GM12878 (cell line): ENCODE measurements around the gene TRAPPC3. TPM values are rescaled to one million over a fixed set of nuclear protein-coding genes. Genes with fewer than 3 reads are reported as not detected.

Experiments
- ATAC-seq: fragments of 200-7000 bp; cut with Tn5 transposase; 3 replicates; pipeline ENCODE4 v1.9.1; 2020; ENCODE audit warnings: mild to moderate bottlenecking, moderate library complexity
- BruUV-seq: library from RNA; stranded (reverse); fragments of 400-500 nt; replicated peaks from 2 replicates; lab custom pipeline; 2021; lab: Mats Ljungman, UMichigan
- CTCF ChIA-PET: fragments of 300-600 bp; sonication (Branson Sonifier 250); formaldehyde crosslinking; extraction: SDS; loops from one replicate; lab custom pipeline; 2021; ENCODE audit warnings: inconsistent platforms; lab: Yijun Ruan, JAX
- POLR2A ChIA-PET: fragments of 350-600 bp; formaldehyde crosslinking; extraction: SDS; loops from one replicate; lab custom pipeline; 2021; ENCODE audit warnings: inconsistent platforms; lab: Charles Lee
- RAD21 ChIA-PET: fragments of 300-600 bp; sonication (Branson Sonifier 250); formaldehyde crosslinking; loops from one replicate; lab custom pipeline; 2023; ENCODE audit warnings: antibody characterized with exemption; ENCODE audit not compliant: unreplicated experiment; lab: Charles Lee
- SMC1A ChIA-PET: fragments of 300-600 bp; sonication (Branson Sonifier 250); formaldehyde crosslinking; loops from one replicate; lab custom pipeline; 2023; ENCODE audit not compliant: unreplicated experiment, uncharacterized antibody; lab: Charles Lee
- DNase-seq: peaks from one replicate; pipeline ENCODE4 v3.0.0-alpha.2; 2011; ENCODE audit warnings: low read depth, low spot score
- FAIRE-seq: peaks from 3 replicates; lab custom pipeline; 2011; peaks lifted over from hg19 to GRCh38; lab: Jason Lieb, UNC
- H2AFZ ChIP-seq: 2 replicates; pipeline ENCODE4 v1.6.0; 2011; ENCODE audit warnings: low read depth, low read length, control low read depth; ENCODE audit not compliant: control insufficient read depth
- H3K27ac ChIP-seq: 2 replicates; pipeline ENCODE4 v1.5.1; 2011; ENCODE audit warnings: control low read depth; ENCODE audit not compliant: control insufficient read depth, insufficient read depth
- H3K27me3 ChIP-seq, 2 experiments: replicated peaks in 1 of 2; 2 replicates each; pipeline versions ENCODE4 v1.6.0 to v1.6.1; 2011; ENCODE audit warnings: low read length in 1 of 2; ENCODE audit not compliant: control insufficient read depth in 2 of 2, insufficient read depth in 2 of 2
- H3K36me3 ChIP-seq, 2 experiments: 2 replicates each; pipeline ENCODE4 v1.5.1; 2011; ENCODE audit warnings: low read length in 1 of 2; ENCODE audit not compliant: control insufficient read depth in 2 of 2, insufficient read depth in 2 of 2
- H3K4me1 ChIP-seq: 2 replicates; pipeline ENCODE4 v1.6.1; 2011; ENCODE audit warnings: mild to moderate bottlenecking, low read length, moderate library complexity, mixed read lengths; ENCODE audit not compliant: control insufficient read depth, insufficient read depth
- H3K4me2 ChIP-seq: 2 replicates; pipeline ENCODE4 v1.6.0; 2011; ENCODE audit warnings: control low read depth; ENCODE audit not compliant: control insufficient read depth, insufficient read depth
- H3K4me3 ChIP-seq: fragments of 200-600 bp; sonication (generic); 2 replicates; pipeline ENCODE4 v1.5.1; 2016
- H3K79me2 ChIP-seq: 2 replicates; pipeline ENCODE4 v1.6.0; 2011; ENCODE audit warnings: low read length; ENCODE audit not compliant: control insufficient read depth, insufficient read depth
- H3K9ac ChIP-seq: 2 replicates; pipeline ENCODE4 v1.8.0; 2011; ENCODE audit warnings: low read length, control low read depth, mixed read lengths; ENCODE audit not compliant: control insufficient read depth, insufficient read depth
- H3K9me3 ChIP-seq: replicated peaks from 3 replicates; pipeline ENCODE4 v1.5.1; 2011; ENCODE audit warnings: mild to moderate bottlenecking, low read length; ENCODE audit not compliant: control insufficient read depth, insufficient read depth
- H4K20me1 ChIP-seq: 2 replicates; pipeline ENCODE4 v1.6.0; 2011; ENCODE audit not compliant: control insufficient read depth, insufficient read depth
- CREB1 ChIP-seq: IDR thresholded peaks from 2 replicates; pipeline ENCODE4 v1.6.1; 2012; ENCODE audit warnings: low read depth, mild to moderate bottlenecking, inconsistent platforms
- EP300 ChIP-seq, 2 experiments: fragments of 150-350 bp in 1 of 2; IDR thresholded peaks; 2 replicates each; pipeline ENCODE4 v1.6.1; 2011 to 2012; ENCODE audit warnings: low read depth in 2 of 2, low read length in 2 of 2, borderline replicate concordance in 1 of 2, improper control_type of control experiment in 1 of 2, inconsistent platforms in 1 of 2; ENCODE audit not compliant: control insufficient read depth in 1 of 2
- GATAD2B ChIP-seq: fragments of 450-650 bp; conservative IDR thresholded peaks from 2 replicates; pipeline ENCODE4 v1.6.1; 2017; ENCODE audit warnings: low read depth, mild to moderate bottlenecking, moderate library complexity
- NBN ChIP-seq: fragments of 450-650 bp; IDR thresholded peaks from 2 replicates; pipeline ENCODE4 v1.6.1; 2016
- NFYB ChIP-seq: IDR thresholded peaks from 2 replicates; pipeline ENCODE4 v1.6.1; 2011; ENCODE audit warnings: low read depth, mild to moderate bottlenecking, low read length, improper control_type of control experiment, moderate library complexity; ENCODE audit not compliant: insufficient read depth
- NR2F1 ChIP-seq: fragments of 450-650 bp; conservative IDR thresholded peaks from 2 replicates; pipeline ENCODE4 v1.6.1; 2017; ENCODE audit warnings: mild to moderate bottlenecking
- NRF1 ChIP-seq: conservative IDR thresholded peaks from 2 replicates; pipeline ENCODE4 v1.6.1; 2011; ENCODE audit warnings: mild to moderate bottlenecking, low read depth, low read length, improper control_type of control experiment
- PAX8 ChIP-seq: fragments of 450-650 bp; IDR thresholded peaks from 2 replicates; pipeline ENCODE4 v1.6.1; 2017; ENCODE audit warnings: mild to moderate bottlenecking, moderate library complexity
- POLR2AphosphoS5 ChIP-seq: IDR thresholded peaks from 2 replicates; pipeline ENCODE4 v1.6.1; 2011; ENCODE audit warnings: mild to moderate bottlenecking, low read length, inconsistent platforms
- RAD51 ChIP-seq: fragments of 450-650 bp; IDR thresholded peaks from 2 replicates; pipeline ENCODE4 v1.6.1; 2016; ENCODE audit warnings: moderate library complexity, mild to moderate bottlenecking, inconsistent platforms
- SMAD1 ChIP-seq: fragments of 450-650 bp; IDR thresholded peaks from 2 replicates; pipeline ENCODE4 v1.6.1; 2018; ENCODE audit warnings: mild to moderate bottlenecking, low read depth; ENCODE audit not compliant: partially characterized antibody
- SREBF2 ChIP-seq: IDR thresholded peaks from 2 replicates; pipeline ENCODE4 v1.6.1; 2012; ENCODE audit warnings: mild to moderate bottlenecking, low read length
- SUPT20H ChIP-seq: IDR thresholded peaks from 2 replicates; pipeline ENCODE4 v1.6.1; 2011; ENCODE audit warnings: low read depth, mild to moderate bottlenecking, low read length, moderate library complexity, borderline replicate concordance; ENCODE audit not compliant: control insufficient read depth
- TBL1XR1 ChIP-seq: IDR thresholded peaks from 2 replicates; pipeline ENCODE4 v1.6.1; 2012; ENCODE audit warnings: low read depth, low read length, improper control_type of control experiment
- ZSCAN29 ChIP-seq: fragments of 450-650 bp; IDR thresholded peaks from 2 replicates; pipeline ENCODE4 v1.6.1; 2017; ENCODE audit warnings: mild to moderate bottlenecking, moderate library complexity
- WGBS: methylation state at CpG from one replicate; pipeline ENCODE4 v1.1.6; 2016; ENCODE audit warnings: low lambda C conversion rate; ENCODE audit not compliant: insufficient replicate concordance, insufficient coverage; ENCODE audit errors: missing lambda C conversion rate; 5-methylcytosine and 5-hydroxymethylcytosine counted together
- in situ Hi-C: fragments of 300-500 bp; cut with MboI; formaldehyde crosslinking; loops from 9 replicates; pipeline ENCODE4 v1.14.3; 2018; ENCODE audit warnings: mixed read lengths
- intact Hi-C: fragments of 100-400 bp; cut with micrococcal nuclease; formaldehyde crosslinking; loops from one replicate; pipeline ENCODE4 v1.14.2; 2022; ENCODE audit not compliant: unreplicated experiment
- polyA plus RNA-seq, 11 experiments: library from polyadenylated mRNA; depleted of rRNA in 4 of 11; unstranded in 6 of 11; stranded (reverse) in 5 of 11; fragments of >200 nt; fragmentation: Nextera tagmentation in 4 of 11; fragmentation: Illumina TruSeq in 1 of 11; extraction: Ambion mirVana in 4 of 11; extraction: Trizol in 1 of 11; gene quantifications; 1 replicate in 1 of 11; 2 replicates in 10 of 11; pipeline versions ENCODE4 v1.2.1 to v1.2.3, GENCODE V29; 2011 to 2016; ENCODE audit warnings: inconsistent platforms in 2 of 11, missing spikeins in 2 of 11, low read depth in 1 of 11
- total RNA-seq, 4 experiments: library from RNA; depleted of rRNA in 3 of 4; stranded (reverse); fragments of >200 nt in 3 of 4; fragmentation: Illumina TruSeq in 1 of 4; extraction: Trizol in 1 of 4; gene quantifications; 2 replicates each; pipeline versions ENCODE4 v1.2.1 to v1.2.3, GENCODE V29; 2013 to 2021
- TF ChIP-seq, protein P1 (sequence below): IDR thresholded peaks from 2 replicates; pipeline ENCODE4 v1.6.1; 2011; ENCODE audit warnings: borderline replicate concordance, low read depth, mild to moderate bottlenecking, moderate library complexity, mixed read lengths, low read length; ENCODE audit not compliant: insufficient read depth; ENCODE audit errors: extremely low read length
- TF ChIP-seq, protein P2 (sequence below): IDR thresholded peaks from 2 replicates; pipeline ENCODE4 v1.6.1; 2012; ENCODE audit warnings: low read length, inconsistent platforms
- TF ChIP-seq, protein P3 (sequence below): fragments of 450-650 bp; IDR thresholded peaks from 2 replicates; pipeline ENCODE4 v1.6.1; 2017; ENCODE audit warnings: mild to moderate bottlenecking, low read depth, inconsistent platforms; ENCODE audit not compliant: poor library complexity, severe bottlenecking
- TF ChIP-seq, protein P4 (sequence below): IDR thresholded peaks from 2 replicates; pipeline ENCODE4 v1.6.1; 2012; ENCODE audit warnings: low read depth, low read length, improper control_type of control experiment

TRAPPC3 gene
- total and polyA plus RNA-seq, 10 of the 15 experiments (the other 5 are each of a cell fraction or from before 2014, with no cell fraction given): 14.7 to 122 (median 70.5) TPM

DNA sequence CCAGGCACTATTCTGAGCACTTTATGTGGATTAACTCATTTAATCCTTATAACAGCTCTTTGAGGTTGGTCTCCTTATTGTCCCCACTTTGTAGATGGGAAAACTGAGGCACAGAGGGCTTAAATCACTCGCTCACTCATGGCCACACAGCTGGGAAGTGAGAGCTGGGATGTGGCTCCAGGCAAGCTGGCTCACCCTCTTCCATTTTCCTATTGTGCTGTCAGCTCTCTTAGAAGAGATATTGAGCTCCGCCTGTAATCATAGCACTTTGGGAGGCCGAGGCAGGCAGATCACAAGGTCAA is 20.4 kb downstream of the TRAPPC3 start (continued):
- TF ChIP-seq EP300 (IDR thresholded peaks at IDR 0.05; ENCODE audit: borderline replicate concordance in 1 of 2, control insufficient read depth in 1 of 2, low read depth in 2 of 2, low read length in 2 of 2) (no peak), SMAD1 (no peak)

DNA sequence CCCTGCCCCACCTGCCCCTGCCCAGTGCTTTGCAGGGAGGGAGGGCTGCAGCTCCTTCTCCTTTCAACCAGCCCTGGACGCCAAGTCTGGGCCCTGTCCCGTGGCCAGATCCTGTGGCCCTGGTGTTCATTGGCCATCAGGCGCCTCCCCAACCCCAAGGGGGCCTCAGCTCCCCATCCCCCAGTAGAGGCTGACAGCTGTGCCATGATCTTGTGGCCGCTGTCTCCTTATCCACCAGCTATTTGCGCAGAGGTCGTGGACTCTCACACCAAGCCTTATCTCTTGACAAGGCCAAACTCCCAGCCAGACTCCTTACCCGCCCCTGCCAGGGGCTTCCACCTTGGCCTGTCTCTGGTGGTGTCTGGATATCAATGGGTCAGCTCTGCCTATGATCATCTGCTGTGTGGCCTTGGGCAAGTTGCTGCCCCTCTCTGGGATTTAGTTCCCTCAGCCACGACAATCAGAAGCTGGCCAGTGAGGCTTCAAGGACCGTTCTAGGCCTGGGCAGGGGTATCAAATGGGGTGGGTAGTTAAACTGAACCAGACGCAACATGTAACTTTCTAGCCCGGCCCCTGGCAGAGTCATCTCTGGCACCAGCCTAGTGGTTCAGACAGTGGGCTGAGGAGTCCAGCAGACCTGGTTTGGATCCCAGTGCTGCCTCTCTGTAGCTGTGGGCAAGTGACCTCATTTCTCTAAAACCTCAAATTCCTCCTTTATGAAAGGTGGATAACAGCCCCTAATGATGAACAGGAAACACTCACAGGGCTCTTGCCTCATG is 21.0 kb downstream of the TRAPPC3 start:
- Histone ChIP-seq H3K27me3 (peaks cover 4 to 11% of the 10 kb centered on the region in 2 experiments; a peak in 3 of 4 replicates), H3K4me1 (peaks cover 5% of the 10 kb centered on the region), H3K9me3 (no peaks in the 10 kb centered on the region), H3K4me2 (no peak overlapping the region), H3K27ac (no peak overlapping the region), H3K36me3 (no peaks in the 10 kb centered on the region), H3K79me2 (no peaks in the 10 kb centered on the region), H3K4me3 (no peak overlapping the region), H2AFZ (no peak overlapping the region), H3K9ac (no peak overlapping the region), H4K20me1 (no peaks in the 10 kb centered on the region; the same call in 1 of the 2 replicates)
- ChIA-PET CTCF (interaction anchor here (1.5 to 1.6 kb wide), 2 partner anchors 10 to 59 kb away, joined by 3 to 4 read pairs; no protein-coding TSS in a partner anchor), SMC1A (no interaction called here), POLR2A (interaction anchor here (1.2 kb wide), 1 partner anchor 21 kb away, joined by 5 read pairs; the partner anchor contains the start of gene TRAPPC3), RAD21 (interaction anchor here (0.6 kb wide), 2 partner anchors 70 to 245 kb away, joined by 3 to 7 read pairs; partner anchors contain the start of gene AGO1)
- WGBS: 50% methylated on average over 11 of the region's 11 CpGs
- in situ Hi-C loops (no loop called here), intact Hi-C loops (no loop called here)
- no peak for DNase-seq
- FAIRE-seq: no peak
- BruUV-seq: no TSS peak
- no peak for ATAC-seq
- TF ChIP-seq, protein P1, sequence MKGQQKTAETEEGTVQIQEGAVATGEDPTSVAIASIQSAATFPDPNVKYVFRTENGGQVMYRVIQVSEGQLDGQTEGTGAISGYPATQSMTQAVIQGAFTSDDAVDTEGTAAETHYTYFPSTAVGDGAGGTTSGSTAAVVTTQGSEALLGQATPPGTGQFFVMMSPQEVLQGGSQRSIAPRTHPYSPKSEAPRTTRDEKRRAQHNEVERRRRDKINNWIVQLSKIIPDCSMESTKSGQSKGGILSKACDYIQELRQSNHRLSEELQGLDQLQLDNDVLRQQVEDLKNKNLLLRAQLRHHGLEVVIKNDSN: no peak
- TF ChIP-seq NBN (no peak), NRF1 (no peak), NR2F1 (no peak), CREB1 (no peak), SREBF2 (no peak), GATAD2B (no peak), ZSCAN29 (no peak), SUPT20H (no peak), POLR2AphosphoS5 (no peak), TBL1XR1 (no peak), RAD51 (no peak), PAX8 (no peak), NFYB (no peak)
- TF ChIP-seq, protein P2, sequence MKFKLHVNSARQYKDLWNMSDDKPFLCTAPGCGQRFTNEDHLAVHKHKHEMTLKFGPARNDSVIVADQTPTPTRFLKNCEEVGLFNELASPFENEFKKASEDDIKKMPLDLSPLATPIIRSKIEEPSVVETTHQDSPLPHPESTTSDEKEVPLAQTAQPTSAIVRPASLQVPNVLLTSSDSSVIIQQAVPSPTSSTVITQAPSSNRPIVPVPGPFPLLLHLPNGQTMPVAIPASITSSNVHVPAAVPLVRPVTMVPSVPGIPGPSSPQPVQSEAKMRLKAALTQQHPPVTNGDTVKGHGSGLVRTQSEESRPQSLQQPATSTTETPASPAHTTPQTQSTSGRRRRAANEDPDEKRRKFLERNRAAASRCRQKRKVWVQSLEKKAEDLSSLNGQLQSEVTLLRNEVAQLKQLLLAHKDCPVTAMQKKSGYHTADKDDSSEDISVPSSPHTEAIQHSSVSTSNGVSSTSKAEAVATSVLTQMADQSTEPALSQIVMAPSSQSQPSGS: no peak
- TF ChIP-seq, protein P3, sequence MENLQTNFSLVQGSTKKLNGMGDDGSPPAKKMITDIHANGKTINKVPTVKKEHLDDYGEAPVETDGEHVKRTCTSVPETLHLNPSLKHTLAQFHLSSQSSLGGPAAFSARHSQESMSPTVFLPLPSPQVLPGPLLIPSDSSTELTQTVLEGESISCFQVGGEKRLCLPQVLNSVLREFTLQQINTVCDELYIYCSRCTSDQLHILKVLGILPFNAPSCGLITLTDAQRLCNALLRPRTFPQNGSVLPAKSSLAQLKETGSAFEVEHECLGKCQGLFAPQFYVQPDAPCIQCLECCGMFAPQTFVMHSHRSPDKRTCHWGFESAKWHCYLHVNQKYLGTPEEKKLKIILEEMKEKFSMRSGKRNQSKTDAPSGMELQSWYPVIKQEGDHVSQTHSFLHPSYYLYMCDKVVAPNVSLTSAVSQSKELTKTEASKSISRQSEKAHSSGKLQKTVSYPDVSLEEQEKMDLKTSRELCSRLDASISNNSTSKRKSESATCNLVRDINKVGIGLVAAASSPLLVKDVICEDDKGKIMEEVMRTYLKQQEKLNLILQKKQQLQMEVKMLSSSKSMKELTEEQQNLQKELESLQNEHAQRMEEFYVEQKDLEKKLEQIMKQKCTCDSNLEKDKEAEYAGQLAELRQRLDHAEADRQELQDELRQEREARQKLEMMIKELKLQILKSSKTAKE: no peak
- TF ChIP-seq, protein P4, sequence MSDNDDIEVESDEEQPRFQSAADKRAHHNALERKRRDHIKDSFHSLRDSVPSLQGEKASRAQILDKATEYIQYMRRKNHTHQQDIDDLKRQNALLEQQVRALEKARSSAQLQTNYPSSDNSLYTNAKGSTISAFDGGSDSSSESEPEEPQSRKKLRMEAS: no peak
